SKM-1 treated with dmso at 0.1 percent for 144 hours (cell line): Measurements from ENCODE around the gene STRA6.

Experiments used
- DNase-seq: peaks from one replicate; lab custom pipeline; 2025; ENCODE audit not compliant: unreplicated experiment; lab: John Stamatoyannopoulos, UW

STRA6 gene

GRCh38 chr15:74184582-74185091 is 17.9 kb downstream of the STRA6 start:
- DNase-seq, result no peak

- no peak for DNase-seq
These were observed 20.5 kb downstream of the STRA6 start for GRCh38 chr15:74182131-74182530.

GRCh38 chr15:74180881-74181602 is 21.5 kb downstream of the STRA6 start:
- no peak for DNase-seq

- DNase-seq, result no peak
These were observed 22.4 kb downstream of the STRA6 start for GRCh38 chr15:74179983-74180880.

- DNase-seq, result no peak
These were observed 23.3 kb downstream of the STRA6 start for GRCh38 chr15:74179101-74179841.

- no peak for DNase-seq
These were observed 24.1 kb downstream of the STRA6 start for GRCh38 chr15:74178326-74179100.

GRCh38 chr15:74176262-74177214 is 26.0 kb downstream of the STRA6 start:
- no peak for DNase-seq

- no peak for DNase-seq
These were observed 27.1 kb downstream of the STRA6 start for GRCh38 chr15:74175271-74176191.

GRCh38 chr15:74174958-74175253 is 27.7 kb downstream of the STRA6 start:
- DNase-seq, result no peak

GRCh38 chr15:74174219-74174957 is 28.2 kb downstream of the STRA6 start:
- DNase-seq, result no peak

- no peak for DNase-seq
These were observed 29.0 kb downstream of the STRA6 start, which contains the start of gene ISLR for GRCh38 chr15:74173380-74174218. TSS of gene ISLR (plus strand) at chr15:74173710. CDS start at chr15:74174859, 1,149 bp downstream.

- DNase-seq, result no peak
These were observed 29.7 kb downstream of the STRA6 start for GRCh38 chr15:74172701-74173379.

GRCh38 chr15:74171965-74172541 is 30.5 kb downstream of the STRA6 start:
- DNase-seq, result no peak

GRCh38 chr15:74170875-74171578 is 31.6 kb downstream of the STRA6 start:
- DNase-seq, result no peak
